ENCODE measurements around the gene MAST4. TPM values are rescaled to one million over a fixed set of nuclear protein-coding genes. Genes with fewer than 3 reads are reported as not detected.

Gene MAST4
- total and polyA plus RNA-seq, 2 of the 8 experiments (the other 6 are each of a cell fraction or from before 2014, with no cell fraction given): 1.5 to 2.6 TPM

DNA sequence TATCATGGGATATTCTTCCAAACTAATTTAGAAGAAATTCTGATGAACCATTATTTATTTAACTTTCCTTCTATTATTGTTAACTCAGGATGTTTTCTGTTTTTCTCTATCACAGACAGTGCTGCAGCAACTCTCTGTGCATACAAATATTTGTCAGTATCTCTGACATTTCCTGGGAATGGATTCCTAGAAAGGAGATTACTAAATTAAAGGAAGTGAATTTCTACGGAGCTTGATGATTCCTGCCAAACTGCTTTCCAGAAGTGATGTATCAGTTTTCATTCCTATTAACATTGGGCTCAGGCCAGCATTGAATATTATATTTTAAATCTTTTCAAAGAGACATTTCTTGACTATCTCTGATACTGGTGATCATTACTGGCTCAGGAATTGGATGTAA, 26.0 kb upstream of the MAST4 start (continued):
- TF ChIP-seq, protein P1, sequence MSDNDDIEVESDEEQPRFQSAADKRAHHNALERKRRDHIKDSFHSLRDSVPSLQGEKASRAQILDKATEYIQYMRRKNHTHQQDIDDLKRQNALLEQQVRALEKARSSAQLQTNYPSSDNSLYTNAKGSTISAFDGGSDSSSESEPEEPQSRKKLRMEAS (IDR thresholded peaks at IDR 0.05): no peak
- no peak for TF ChIP-seq CBX8 (IDR thresholded peaks at IDR 0.05; ENCODE audit: borderline replicate concordance, low read depth, low read length)
- TF ChIP-seq SP4 (IDR thresholded peaks at IDR 0.05; ENCODE audit: low read length): no peak
- no peak for TF ChIP-seq RBBP5 (IDR thresholded peaks at IDR 0.05; ENCODE audit: borderline replicate concordance, low read depth, low read length)
- no peak for TF ChIP-seq BCL11A (IDR thresholded peaks at IDR 0.05; ENCODE audit: low read depth in 2 of 2, low read length in 2 of 2)
- TF ChIP-seq TEAD4 (IDR thresholded peaks at IDR 0.05; ENCODE audit: low read depth, low read length): no peak
- TF ChIP-seq, protein P2, sequence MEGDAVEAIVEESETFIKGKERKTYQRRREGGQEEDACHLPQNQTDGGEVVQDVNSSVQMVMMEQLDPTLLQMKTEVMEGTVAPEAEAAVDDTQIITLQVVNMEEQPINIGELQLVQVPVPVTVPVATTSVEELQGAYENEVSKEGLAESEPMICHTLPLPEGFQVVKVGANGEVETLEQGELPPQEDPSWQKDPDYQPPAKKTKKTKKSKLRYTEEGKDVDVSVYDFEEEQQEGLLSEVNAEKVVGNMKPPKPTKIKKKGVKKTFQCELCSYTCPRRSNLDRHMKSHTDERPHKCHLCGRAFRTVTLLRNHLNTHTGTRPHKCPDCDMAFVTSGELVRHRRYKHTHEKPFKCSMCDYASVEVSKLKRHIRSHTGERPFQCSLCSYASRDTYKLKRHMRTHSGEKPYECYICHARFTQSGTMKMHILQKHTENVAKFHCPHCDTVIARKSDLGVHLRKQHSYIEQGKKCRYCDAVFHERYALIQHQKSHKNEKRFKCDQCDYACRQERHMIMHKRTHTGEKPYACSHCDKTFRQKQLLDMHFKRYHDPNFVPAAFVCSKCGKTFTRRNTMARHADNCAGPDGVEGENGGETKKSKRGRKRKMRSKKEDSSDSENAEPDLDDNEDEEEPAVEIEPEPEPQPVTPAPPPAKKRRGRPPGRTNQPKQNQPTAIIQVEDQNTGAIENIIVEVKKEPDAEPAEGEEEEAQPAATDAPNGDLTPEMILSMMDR (IDR thresholded peaks at IDR 0.05; ENCODE audit: control extremely low read depth in 1 of 3, insufficient read depth in 1 of 3, low read depth in 1 of 3, low read length in 3 of 3): no peak

All from H1 (cell line).